ENCODE results near the gene BACH2.

BACH2 gene

GRCh38 chr6:90107371-90107770 is 189.3 kb downstream of the BACH2 start:
- Histone ChIP-seq H3F3A (ENCODE audit: control insufficient read depth, insufficient read depth) (peaks cover 55% of the 10 kb centered on the region), H3K4me2 (ENCODE audit: low read length) (0 out of 2 replicates have a peak overlapping the region, but pooled peaks have one; percentile 11), H3K27ac (ENCODE audit: low read depth, low read length) (no peak overlapping the region), H4K20me1 (ENCODE audit: control insufficient read depth, insufficient read depth, low read depth, low read length) (peaks cover 63% of the 10 kb centered on the region), H3K4me1 (ENCODE audit: control insufficient read depth, low read length) (peaks cover 96% of the 10 kb centered on the region), H3K9me3 (ENCODE audit: control insufficient read depth, insufficient read depth, low read length) (no peaks in the 10 kb centered on the region), H3K79me2 (ENCODE audit: control insufficient read depth, low read length) (peaks cover 96% of the 10 kb centered on the region), H3K36me3 (ENCODE audit: control insufficient read depth, low read length) (peaks cover 89% of the 10 kb centered on the region), H3K27me3 (ENCODE audit: control insufficient read depth, low read length) (no peaks in the 10 kb centered on the region), H3K9me2 (replicated peaks; ENCODE audit: control insufficient read depth, low read length) (no peaks in the 10 kb centered on the region), H3K4me3 (ENCODE audit: low read length) (no peak overlapping the region)
- TF ChIP-seq EZH2phosphoT487 (IDR thresholded peaks at IDR 0.05; ENCODE audit: borderline replicate concordance, low read length) (no peak), CTCF (IDR thresholded peaks at IDR 0.05; ENCODE audit: low read depth, low read length, poor library complexity, severe bottlenecking) (no peak)

- H3K27ac ChIP-seq (ENCODE audit: low read depth, low read length): peak overlapping the region; percentile 14
- H3K4me3 ChIP-seq (ENCODE audit: low read length): no peak overlapping the region
- H3K9me3 ChIP-seq (ENCODE audit: control insufficient read depth, insufficient read depth, low read length): no peaks in the 10 kb centered on the region
- peaks cover 96% of the 10 kb centered on the region for H3K79me2 ChIP-seq (ENCODE audit: control insufficient read depth, low read length)
- peaks cover 96% of the 10 kb centered on the region for H3K4me1 ChIP-seq (ENCODE audit: control insufficient read depth, low read length)
- no peaks in the 10 kb centered on the region for H3K9me2 ChIP-seq (replicated peaks; ENCODE audit: control insufficient read depth, low read length)
- peaks cover 60% of the 10 kb centered on the region for H3F3A ChIP-seq (ENCODE audit: control insufficient read depth, insufficient read depth)
- H3K4me2 ChIP-seq (ENCODE audit: low read length): peak overlapping the region; percentile 34
- peaks cover 62% of the 10 kb centered on the region for H4K20me1 ChIP-seq (ENCODE audit: control insufficient read depth, insufficient read depth, low read depth, low read length)
- H3K36me3 ChIP-seq (ENCODE audit: control insufficient read depth, low read length): peaks cover 89% of the 10 kb centered on the region
- no peaks in the 10 kb centered on the region for H3K27me3 ChIP-seq (ENCODE audit: control insufficient read depth, low read length)
- no peak for TF ChIP-seq CTCF (IDR thresholded peaks at IDR 0.05; ENCODE audit: low read depth, low read length, poor library complexity, severe bottlenecking)
- no peak for TF ChIP-seq EZH2phosphoT487 (IDR thresholded peaks at IDR 0.05; ENCODE audit: borderline replicate concordance, low read length)
Measured at GRCh38 chr6:90106449-90106848, 190.2 kb downstream of the BACH2 start.

- Histone ChIP-seq H3K4me2 (ENCODE audit: low read length) (peak overlapping the region; percentile 34), H3K27ac (ENCODE audit: low read depth, low read length) (peak overlapping the region; percentile 14)
- no peak for TF ChIP-seq CTCF (IDR thresholded peaks at IDR 0.05; ENCODE audit: low read depth, low read length, poor library complexity, severe bottlenecking)
- TF ChIP-seq EZH2phosphoT487 (IDR thresholded peaks at IDR 0.05; ENCODE audit: borderline replicate concordance, low read length): no peak
Measured at GRCh38 chr6:90105506-90106170, 191.0 kb downstream of the BACH2 start.

More at GRCh38 chr6:90105506-90106170, 191.0 kb downstream of the BACH2 start:
- Histone ChIP-seq H3K27me3 (ENCODE audit: control insufficient read depth, low read length) (no peaks in the 10 kb centered on the region), H4K20me1 (ENCODE audit: control insufficient read depth, insufficient read depth, low read depth, low read length) (peaks cover 63% of the 10 kb centered on the region), H3K79me2 (ENCODE audit: control insufficient read depth, low read length) (peaks cover 96% of the 10 kb centered on the region), H3K4me3 (ENCODE audit: low read length) (no peak overlapping the region), H3K9me2 (replicated peaks; ENCODE audit: control insufficient read depth, low read length) (no peaks in the 10 kb centered on the region), H3K36me3 (ENCODE audit: control insufficient read depth, low read length) (peaks cover 89% of the 10 kb centered on the region), H3F3A (ENCODE audit: control insufficient read depth, insufficient read depth) (peaks cover 68% of the 10 kb centered on the region), H3K9me3 (ENCODE audit: control insufficient read depth, insufficient read depth, low read length) (no peaks in the 10 kb centered on the region), H3K4me1 (ENCODE audit: control insufficient read depth, low read length) (peaks cover 96% of the 10 kb centered on the region)
